ENCODE data around the gene FAM110D.

Gene FAM110D

GRCh38 chr1:26181586-26182382 lies 22.9 kb downstream of the FAM110D start:
- peak overlapping the region; percentile 59 for H3K27ac ChIP-seq
- DNase-seq (ENCODE audit: low read depth, low spot score): peak; percentile 83

- no peak for DNase-seq (ENCODE audit: low read depth, low spot score)
- peak overlapping the region; percentile 59 for H3K27ac ChIP-seq
Observed at GRCh38 chr1:26182383-26182696, 23.5 kb downstream of the FAM110D start.

- no peak overlapping the region for H3K27ac ChIP-seq
- no peak for DNase-seq (ENCODE audit: low read depth, low spot score)
Observed at GRCh38 chr1:26184086-26184485, 25.2 kb downstream of the FAM110D start.

- no peak overlapping the region for H3K27ac ChIP-seq
- no peak for DNase-seq (ENCODE audit: low read depth, low spot score)
Observed at GRCh38 chr1:26184883-26185282, 26.0 kb downstream of the FAM110D start.

- no peak for DNase-seq (ENCODE audit: low read depth, low spot score)
Observed at GRCh38 chr1:26187882-26188281, 29.0 kb downstream of the FAM110D start.

GRCh38 chr1:26188477-26188876 lies 29.6 kb downstream of the FAM110D start:
- no peak overlapping the region for H3K27ac ChIP-seq
- no peak for DNase-seq (ENCODE audit: low read depth, low spot score)

More at GRCh38 chr1:26187882-26188281, 29.0 kb downstream of the FAM110D start:
- H3K27ac ChIP-seq: no peak overlapping the region

GRCh38 chr1:26189331-26189730 lies 30.5 kb downstream of the FAM110D start:
- H3K27ac ChIP-seq: no peak overlapping the region
- DNase-seq (ENCODE audit: low read depth, low spot score): no peak

- no peak overlapping the region for H3K27ac ChIP-seq
- DNase-seq (ENCODE audit: low read depth, low spot score): no peak
Observed at GRCh38 chr1:26189751-26190275, 30.9 kb downstream of the FAM110D start.

- DNase-seq (ENCODE audit: low read depth, low spot score): no peak
- H3K27ac ChIP-seq: no peak within 1 kb of the TSS
Observed at GRCh38 chr1:26190373-26190987, 31.6 kb downstream of the FAM110D start, which contains the start of gene CATSPER4. Gene CATSPER4, plus strand, starts transcription at chr1:26190602. Its CDS starts 26 bp downstream, at chr1:26190628.

GRCh38 chr1:26191739-26192138 lies 32.9 kb downstream of the FAM110D start:
- no peak for DNase-seq (ENCODE audit: low read depth, low spot score)
- no peak overlapping the region for H3K27ac ChIP-seq

- H3K27ac ChIP-seq: no peak overlapping the region
- DNase-seq (ENCODE audit: low read depth, low spot score): no peak
Observed at GRCh38 chr1:26195805-26196204, 36.9 kb downstream of the FAM110D start.

- H3K27ac ChIP-seq: no peak overlapping the region
- DNase-seq (ENCODE audit: low read depth, low spot score): no peak
Observed at GRCh38 chr1:26197301-26197700, 38.4 kb downstream of the FAM110D start.

GRCh38 chr1:26197813-26198212 lies 38.9 kb downstream of the FAM110D start:
- DNase-seq (ENCODE audit: low read depth, low spot score): no peak
- no peak overlapping the region for H3K27ac ChIP-seq

- H3K27ac ChIP-seq: no peak overlapping the region
- DNase-seq (ENCODE audit: low read depth, low spot score): no peak
Observed at GRCh38 chr1:26200413-26200812, 41.5 kb downstream of the FAM110D start.

GRCh38 chr1:26203642-26204318 lies 44.9 kb downstream of the FAM110D start:
- no peak for DNase-seq (ENCODE audit: low read depth, low spot score)
- no peak overlapping the region for H3K27ac ChIP-seq

- no peak overlapping the region for H3K27ac ChIP-seq
- no peak for DNase-seq (ENCODE audit: low read depth, low spot score)
Observed at GRCh38 chr1:26210147-26210870, 51.4 kb downstream of the FAM110D start.

GRCh38 chr1:26212726-26213125 lies 53.8 kb downstream of the FAM110D start:
- no peak overlapping the region for H3K27ac ChIP-seq
- DNase-seq (ENCODE audit: low read depth, low spot score): no peak

- no peak for DNase-seq (ENCODE audit: low read depth, low spot score)
- no peak overlapping the region for H3K27ac ChIP-seq
Observed at GRCh38 chr1:26213335-26213905, 54.5 kb downstream of the FAM110D start.

Measured in epithelial cell of prostate (primary cell).